HepG2 (cell line): ENCODE measurements around the gene TDRD10. TPM values are rescaled to one million over a fixed set of nuclear protein-coding genes. Genes with fewer than 3 reads are reported as not detected.

Experiments
- BRCA1 ChIP-seq: sonication (generic); formaldehyde crosslinking; IDR thresholded peaks from 2 replicates; pipeline ENCODE4 v1.4.0; 2020; ENCODE audit warnings: missing genetic modification reagents
- CEBPB ChIP-seq: IDR thresholded peaks from 2 replicates; pipeline ENCODE4 v1.6.1; 2011; ENCODE audit warnings: low read depth, low read length, improper control_type of control experiment, borderline replicate concordance
- EHMT2 ChIP-seq: fragments of 200-600 bp; sonication (generic); IDR thresholded peaks from 2 replicates; pipeline ENCODE4 v1.7.0; 2017; ENCODE audit warnings: antibody characterized with exemption, low read depth, low read length, borderline replicate concordance
- IKZF5 ChIP-seq: IDR thresholded peaks from 2 replicates; pipeline ENCODE4 v1.6.1; 2018; ENCODE audit warnings: missing genetic modification reagents, mild to moderate bottlenecking, missing compliant biosample characterization
- MAF1 ChIP-seq: sonication (generic); formaldehyde crosslinking; IDR thresholded peaks from 2 replicates; pipeline ENCODE4 v1.5.0; 2020; ENCODE audit warnings: missing genetic modification reagents, borderline replicate concordance
- MIER3 ChIP-seq: IDR thresholded peaks from 2 replicates; pipeline ENCODE4 v1.6.1; 2016; ENCODE audit warnings: missing compliant biosample characterization, borderline replicate concordance
- SMYD3 ChIP-seq: sonication (generic); formaldehyde crosslinking; IDR thresholded peaks from 2 replicates; pipeline ENCODE4 v1.8.1; 2023; ENCODE audit warnings: mild to moderate bottlenecking, missing genetic modification reagents
- TERF1 ChIP-seq: sonication (generic); formaldehyde crosslinking; IDR thresholded peaks from 2 replicates; pipeline ENCODE4 v1.8.0; 2022; ENCODE audit warnings: mild to moderate bottlenecking, missing genetic modification reagents, moderate library complexity
- ZBTB40 ChIP-seq, 2 experiments: fragments of 450-650 bp in 1 of 2; sonication (generic) in 1 of 2; formaldehyde crosslinking in 1 of 2; IDR thresholded peaks; 2 replicates each; pipeline versions ENCODE4 v1.6.1 to v1.8.0; 2016 to 2022; ENCODE audit warnings: antibody characterized with exemption in 1 of 2, mild to moderate bottlenecking in 1 of 2, missing genetic modification reagents in 1 of 2
- ZBTB46 ChIP-seq: sonication (generic); formaldehyde crosslinking; IDR thresholded peaks from 2 replicates; pipeline ENCODE4 v1.4.0; 2020; ENCODE audit warnings: mild to moderate bottlenecking, missing genetic modification reagents, borderline replicate concordance
- ZNF136 ChIP-seq: sonication (generic); formaldehyde crosslinking; IDR thresholded peaks from 2 replicates; pipeline ENCODE4 v1.8.1; 2022; ENCODE audit warnings: low read depth, mild to moderate bottlenecking, moderate library complexity, missing genetic modification reagents
- ZNF274 ChIP-seq: sonication (generic); formaldehyde crosslinking; IDR thresholded peaks from 2 replicates; pipeline ENCODE4 v1.5.1; 2020; ENCODE audit warnings: mild to moderate bottlenecking, missing genetic modification reagents
- ZNF3 ChIP-seq: IDR thresholded peaks from 2 replicates; pipeline ENCODE4 v1.7.0; 2017; ENCODE audit warnings: inconsistent platforms
- ZSCAN20 ChIP-seq: sonication (generic); formaldehyde crosslinking; IDR thresholded peaks from 2 replicates; pipeline ENCODE4 v1.4.0; 2020; ENCODE audit warnings: missing genetic modification reagents, mild to moderate bottlenecking, borderline replicate concordance
- polyA plus RNA-seq, 8 experiments: library from polyadenylated mRNA; depleted of rRNA in 3 of 8; stranded (reverse) in 7 of 8; unstranded in 1 of 8; fragments of >200 nt; fragmentation: Illumina TruSeq in 4 of 8; extraction: Trizol in 4 of 8; gene quantifications; 2 replicates each; pipeline versions ENCODE4 v1.2.1 to v1.2.3, GENCODE V29; 2011 to 2016; ENCODE audit warnings: low read depth in 4 of 8, missing spikeins in 1 of 8, mixed read lengths in 1 of 8; ENCODE audit not compliant: insufficient read depth in 1 of 8
- total RNA-seq, 5 experiments: library from RNA; depleted of rRNA; stranded (reverse); fragments of >200 nt; fragmentation: Illumina TruSeq; extraction: Trizol; gene quantifications; 2 replicates each; pipeline ENCODE4 v1.2.3, GENCODE V29; 2016; ENCODE audit warnings: low read depth in 1 of 5

The TDRD10 gene
- total and polyA plus RNA-seq, 2 of the 13 experiments (the other 11 are each of a cell fraction or from before 2014, with no cell fraction given) = not detected

DNA sequence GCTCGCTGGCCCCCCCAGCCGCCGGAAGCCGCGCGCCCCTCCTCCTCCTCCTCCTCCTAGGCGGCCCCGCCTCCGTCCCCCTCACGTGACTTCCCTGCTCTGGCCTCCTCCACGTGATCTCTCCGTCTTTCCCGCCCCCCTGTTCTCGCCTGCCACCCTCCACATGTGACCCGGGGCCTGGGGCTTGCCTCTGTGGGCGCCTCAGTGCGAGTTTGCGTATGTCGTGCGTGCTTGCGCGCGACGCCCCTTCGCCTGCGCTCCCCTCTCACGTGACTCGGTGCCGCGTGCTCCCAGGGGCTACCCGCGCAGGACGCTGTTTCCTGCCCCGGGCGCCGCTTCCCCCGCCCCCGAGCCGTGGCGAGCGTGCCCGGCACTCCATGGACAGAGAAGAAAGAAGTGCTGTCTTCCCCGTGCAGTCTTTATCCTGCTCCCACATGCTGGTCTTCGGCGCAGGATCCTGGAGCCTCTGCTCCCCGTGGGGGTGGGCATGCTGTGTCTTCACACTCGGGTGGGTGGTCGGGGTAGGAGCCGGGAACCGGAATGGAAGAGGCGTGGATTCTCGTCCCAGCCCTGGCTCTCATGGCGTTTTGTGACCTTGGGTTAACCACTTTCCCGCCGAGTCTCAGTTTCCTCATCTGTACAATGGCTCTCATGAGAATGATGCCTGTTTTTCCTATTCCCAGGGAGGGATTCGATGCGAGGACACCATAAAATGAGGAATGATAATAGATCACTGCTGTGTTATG, 56.9 kb downstream of the TDRD10 start (continued):
- TF ChIP-seq IKZF5 (CRISPR knock-in tag) (peak; percentile 91), SMYD3 (CRISPR knock-in tag) (peak; percentile 98), ZNF274 (CRISPR knock-in tag) (peak; percentile 99), MAF1 (no peak), EHMT2 (no peak; the same call in 1 of the 2 replicates), ZSCAN20 (CRISPR knock-in tag) (peak; percentile 94; the same call in 1 of the 2 replicates), ZBTB40 (IDR thresholded peaks at IDR 0.05) (no peak), ZBTB40 (CRISPR knock-in tag; IDR thresholded peaks at IDR 0.05) (peak; percentile 91), ZNF136 (CRISPR knock-in tag) (peak; percentile 98), TERF1 (peak; percentile 85; the same call in 1 of the 2 replicates), ZNF3 (CRISPR knock-in tag) (no peak; the same call in none of the 2 replicates), CEBPB (no peak), MIER3 (CRISPR knock-in tag) (peak; percentile 72; the same call in 1 of the 2 replicates), ZBTB46 (CRISPR knock-in tag) (no peak), BRCA1 (CRISPR knock-in tag) (no peak; the same call in none of the 2 replicates)
